H1 (cell line): ENCODE data around the gene FGF1. TPM values are rescaled to one million over a fixed set of nuclear protein-coding genes. Genes with fewer than 3 reads are reported as not detected.

ENCODE experiments used
- CHD2 ChIP-seq: IDR thresholded peaks from 2 replicates; pipeline ENCODE4 v1.6.1; 2012; ENCODE audit warnings: low read length, improper control_type of control experiment
- HDAC2 ChIP-seq, 2 experiments: fragments of 300-600 bp in 1 of 2; sonication (generic) in 1 of 2; IDR thresholded peaks; 2 replicates each; pipeline ENCODE4 v1.6.1; 2011 to 2012; ENCODE audit warnings: low read depth in 2 of 2, low read length in 2 of 2, mild to moderate bottlenecking in 2 of 2, moderate library complexity in 2 of 2, borderline replicate concordance in 1 of 2, inconsistent platforms in 1 of 2
- RBBP5 ChIP-seq: IDR thresholded peaks from 2 replicates; pipeline ENCODE4 v1.7.1; 2012; ENCODE audit warnings: low read depth, mild to moderate bottlenecking, inconsistent platforms, low read length, moderate library complexity, borderline replicate concordance
- polyA plus RNA-seq, 7 experiments: library from polyadenylated mRNA; depleted of rRNA in 3 of 7; stranded (reverse) in 5 of 7; unstranded in 2 of 7; fragments of >200 nt in 5 of 7; fragments of 200-250 nt in 2 of 7; gene quantifications; 1 replicate in 5 of 7; 2 replicates in 1 of 7; 4 replicates in 1 of 7; pipeline versions ENCODE4 v1.2.1 to v1.2.3, GENCODE V29; 2011 to 2013; ENCODE audit warnings: missing spikeins in 2 of 7, mixed read lengths in 2 of 7
- total RNA-seq: library from RNA; stranded (reverse); fragmentation: NEBNext Ultra II Directional; extraction: Animal tissue kit (Norgen Biotek cat#: 25700); gene quantifications from 2 replicates; pipeline ENCODE4 v1.2.1, GENCODE V29; 2021
- TF ChIP-seq, protein P1 (sequence below): IDR thresholded peaks from 2 replicates; pipeline ENCODE4 v1.6.1; 2012; ENCODE audit warnings: low read length, inconsistent platforms

The FGF1 gene
- total and polyA plus RNA-seq, 2 of the 8 experiments (the other 6 are each of a cell fraction or from before 2014, with no cell fraction given), result 0.30 to 0.50 TPM

DNA sequence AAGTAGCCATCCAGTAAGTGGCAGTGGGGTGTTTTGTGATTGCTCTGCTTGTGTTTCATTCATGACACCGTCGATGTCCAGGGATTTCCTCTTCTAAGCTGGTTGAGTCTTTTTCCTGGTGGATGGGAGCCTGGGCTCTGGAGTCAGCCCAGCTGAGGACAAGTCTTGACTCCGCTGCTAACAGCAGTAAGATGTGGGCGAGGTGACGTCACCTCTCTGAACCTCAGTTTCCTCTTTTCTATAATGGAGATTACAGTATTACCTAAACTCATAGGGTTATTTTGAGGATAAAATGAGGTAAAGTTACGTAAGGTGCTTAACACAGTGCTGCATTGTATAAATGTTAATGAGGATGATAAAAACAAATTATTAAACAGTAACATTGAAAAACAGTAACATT is 21.3 kb downstream of the FGF1 start (continued):
- TF ChIP-seq HDAC2 (IDR thresholded peaks at IDR 0.05; ENCODE audit: borderline replicate concordance in 1 of 2, low read depth in 2 of 2, low read length in 2 of 2) (no peak), RBBP5 (no peak), CHD2 (no peak)
- TF ChIP-seq, protein P1, sequence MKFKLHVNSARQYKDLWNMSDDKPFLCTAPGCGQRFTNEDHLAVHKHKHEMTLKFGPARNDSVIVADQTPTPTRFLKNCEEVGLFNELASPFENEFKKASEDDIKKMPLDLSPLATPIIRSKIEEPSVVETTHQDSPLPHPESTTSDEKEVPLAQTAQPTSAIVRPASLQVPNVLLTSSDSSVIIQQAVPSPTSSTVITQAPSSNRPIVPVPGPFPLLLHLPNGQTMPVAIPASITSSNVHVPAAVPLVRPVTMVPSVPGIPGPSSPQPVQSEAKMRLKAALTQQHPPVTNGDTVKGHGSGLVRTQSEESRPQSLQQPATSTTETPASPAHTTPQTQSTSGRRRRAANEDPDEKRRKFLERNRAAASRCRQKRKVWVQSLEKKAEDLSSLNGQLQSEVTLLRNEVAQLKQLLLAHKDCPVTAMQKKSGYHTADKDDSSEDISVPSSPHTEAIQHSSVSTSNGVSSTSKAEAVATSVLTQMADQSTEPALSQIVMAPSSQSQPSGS, result no peak
